NCI-H128 (cell line): ENCODE results near the gene IP6K3.

Source experiments
- DNase-seq: peaks from one replicate; lab custom pipeline; 2025; ENCODE audit not compliant: unreplicated experiment; lab: John Stamatoyannopoulos, UW

IP6K3 gene

GRCh38 chr6:33759887-33760629 lies 13.4 kb upstream of the IP6K3 start:
- DNase-seq, result no peak

- DNase-seq, result no peak
These were observed 12.1 kb upstream of the IP6K3 start for GRCh38 chr6:33758815-33759216.

- DNase-seq, result no peak
These were observed 11.2 kb upstream of the IP6K3 start for GRCh38 chr6:33757906-33758305.

- no peak for DNase-seq
These were observed 10.4 kb upstream of the IP6K3 start for GRCh38 chr6:33757113-33757512.

GRCh38 chr6:33756211-33756954 lies 9.7 kb upstream of the IP6K3 start:
- no peak for DNase-seq

GRCh38 chr6:33755070-33755869 lies 8.6 kb upstream of the IP6K3 start:
- peak; percentile 44 for DNase-seq

GRCh38 chr6:33754222-33754621 lies 7.5 kb upstream of the IP6K3 start:
- no peak for DNase-seq

- no peak for DNase-seq
These were observed 5.9 kb upstream of the IP6K3 start for GRCh38 chr6:33752646-33753015.

- peak; percentile 58 for DNase-seq
These were observed 5.3 kb upstream of the IP6K3 start for GRCh38 chr6:33751771-33752645.

GRCh38 chr6:33750244-33750991 lies 3.7 kb upstream of the IP6K3 start:
- no peak for DNase-seq

- no peak for DNase-seq
These were observed 2.7 kb upstream of the IP6K3 start for GRCh38 chr6:33749401-33749800.

- DNase-seq, result no peak
These were observed 2.1 kb upstream of the IP6K3 start for GRCh38 chr6:33748841-33749240.

GRCh38 chr6:33747823-33748222 lies 1.1 kb upstream of the IP6K3 start:
- no peak for DNase-seq

GRCh38 chr6:33746036-33746600 lies 587 bp downstream of the IP6K3 start:
- DNase-seq, result no peak

- no peak for DNase-seq
These were observed 1.2 kb downstream of the IP6K3 start for GRCh38 chr6:33745548-33745947.

GRCh38 chr6:33744895-33745546 lies 1.7 kb downstream of the IP6K3 start:
- no peak for DNase-seq

- peak; percentile 58 for DNase-seq
These were observed 2.5 kb downstream of the IP6K3 start for GRCh38 chr6:33744001-33744848.

GRCh38 chr6:33742837-33743236 lies 3.9 kb downstream of the IP6K3 start:
- DNase-seq, result no peak
